Spleen (tissue), 7 donors: ENCODE measurements around the gene PPARGC1A.

Experiments used
- POLR2A ChIP-seq, 3 donors: fragments of 450-650 bp; IDR thresholded peaks; one replicate each; pipeline ENCODE4 v1.5.1; 2017; ENCODE audit warnings: antibody characterized with exemption in 3 of 3, mild to moderate bottlenecking in 1 of 3
- TF ChIP-seq, protein P1 (sequence below), 11 experiments: fragments of 200-600 bp in 7 of 11; fragments of 450-650 bp in 4 of 11; sonication (generic) in 4 of 11; IDR thresholded peaks in 8 of 11; conservative IDR thresholded peaks in 3 of 11; 1 replicate in 7 of 11; 2 replicates in 4 of 11; pipeline versions ENCODE4 v1.4.0 to v1.8.0; 2016 to 2021; ENCODE audit warnings: antibody characterized with exemption in 11 of 11, inconsistent platforms in 4 of 11, mild to moderate bottlenecking in 1 of 11
- donor health status: DM: no; HTN: no; CAD: no; lungs with moderate emphysema.
- donor health status: DM: no; HTN: no; CAD: no.
- donor health status: DM: no; HTN: no; CAD: no.

DNA sequence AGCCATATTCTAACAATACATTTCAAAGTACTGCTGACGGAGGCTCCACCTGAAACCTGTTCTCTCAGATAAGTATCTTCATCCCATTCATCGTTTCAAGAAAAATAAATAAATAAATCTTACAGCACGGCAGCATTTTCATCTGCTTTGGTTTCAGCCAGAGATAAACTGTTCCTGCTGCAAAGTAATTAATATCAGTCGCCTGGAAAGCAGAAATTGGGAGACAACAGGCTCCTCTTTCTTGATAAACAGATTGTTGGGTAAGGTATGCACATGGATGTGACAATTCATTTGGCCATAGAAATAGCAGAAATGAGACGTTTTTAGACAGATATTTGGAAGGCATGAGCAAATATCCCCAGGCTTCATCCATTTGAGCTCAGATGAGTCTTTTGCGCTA lies 110.4 kb downstream of the PPARGC1A start:
- TF ChIP-seq, protein P1, sequence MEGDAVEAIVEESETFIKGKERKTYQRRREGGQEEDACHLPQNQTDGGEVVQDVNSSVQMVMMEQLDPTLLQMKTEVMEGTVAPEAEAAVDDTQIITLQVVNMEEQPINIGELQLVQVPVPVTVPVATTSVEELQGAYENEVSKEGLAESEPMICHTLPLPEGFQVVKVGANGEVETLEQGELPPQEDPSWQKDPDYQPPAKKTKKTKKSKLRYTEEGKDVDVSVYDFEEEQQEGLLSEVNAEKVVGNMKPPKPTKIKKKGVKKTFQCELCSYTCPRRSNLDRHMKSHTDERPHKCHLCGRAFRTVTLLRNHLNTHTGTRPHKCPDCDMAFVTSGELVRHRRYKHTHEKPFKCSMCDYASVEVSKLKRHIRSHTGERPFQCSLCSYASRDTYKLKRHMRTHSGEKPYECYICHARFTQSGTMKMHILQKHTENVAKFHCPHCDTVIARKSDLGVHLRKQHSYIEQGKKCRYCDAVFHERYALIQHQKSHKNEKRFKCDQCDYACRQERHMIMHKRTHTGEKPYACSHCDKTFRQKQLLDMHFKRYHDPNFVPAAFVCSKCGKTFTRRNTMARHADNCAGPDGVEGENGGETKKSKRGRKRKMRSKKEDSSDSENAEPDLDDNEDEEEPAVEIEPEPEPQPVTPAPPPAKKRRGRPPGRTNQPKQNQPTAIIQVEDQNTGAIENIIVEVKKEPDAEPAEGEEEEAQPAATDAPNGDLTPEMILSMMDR (IDR thresholded peaks at IDR 0.05 in 8 of 11, conservative IDR thresholded peaks at IDR 0.05 in 3 of 11), result no peak
- no peak for TF ChIP-seq POLR2A (IDR thresholded peaks at IDR 0.05)
